OCI-LY1 (cell line): ENCODE data around the gene BLOC1S5.

ENCODE experiments used
- H2AFZ ChIP-seq: fragments of 200-600 bp; sonication (generic), shearing (Covaris generic); 2 replicates; pipeline ENCODE4 v1.6.0; 2014; ENCODE audit warnings: antibody characterized with exemption, mild to moderate bottlenecking, low read length
- H3F3A ChIP-seq: fragments of 200-600 bp; sonication (generic), shearing (Covaris generic); 2 replicates; pipeline ENCODE4 v1.6.0; 2014; ENCODE audit warnings: mild to moderate bottlenecking, antibody characterized with exemption, low read length, moderate library complexity; ENCODE audit not compliant: insufficient read depth
- H3K27ac ChIP-seq: fragments of 200-600 bp; sonication (generic); 2 replicates; pipeline ENCODE4 v1.5.1; 2014; ENCODE audit warnings: low read length, mixed run types, mild to moderate bottlenecking, low read depth; ENCODE audit not compliant: poor library complexity, severe bottlenecking
- H3K27me3 ChIP-seq: fragments of 200-600 bp; sonication (generic); 2 replicates; pipeline ENCODE4 v1.6.0; 2014; ENCODE audit warnings: antibody characterized with exemption, mild to moderate bottlenecking, low read length, moderate library complexity; ENCODE audit not compliant: insufficient read depth
- H3K36me3 ChIP-seq: fragments of 200-600 bp; sonication (generic); 2 replicates; pipeline ENCODE4 v1.6.1; 2014; ENCODE audit warnings: mild to moderate bottlenecking, antibody characterized with exemption, low read length, moderate library complexity, mixed read lengths; ENCODE audit not compliant: insufficient read depth
- H3K4me1 ChIP-seq: fragments of 200-600 bp; sonication (generic); 2 replicates; pipeline ENCODE4 v1.5.1; 2014; ENCODE audit warnings: mild to moderate bottlenecking, low read length, moderate library complexity; ENCODE audit not compliant: insufficient read depth, severe bottlenecking
- H3K4me2 ChIP-seq: fragments of 200-600 bp; sonication (generic), shearing (Covaris generic); 2 replicates; pipeline ENCODE4 v1.6.1; 2014; ENCODE audit warnings: low read length
- H3K4me3 ChIP-seq: fragments of 200-600 bp; sonication (generic); 2 replicates; pipeline ENCODE4 v1.5.1; 2014; ENCODE audit warnings: low read length, low read depth, mild to moderate bottlenecking, mixed read lengths; ENCODE audit not compliant: poor library complexity, severe bottlenecking
- H3K79me2 ChIP-seq: fragments of 200-600 bp; shearing (Covaris generic); 2 replicates; pipeline ENCODE4 v1.6.1; 2016; ENCODE audit warnings: mixed run types, low read length, mixed read lengths; ENCODE audit not compliant: insufficient read depth
- H3K9ac ChIP-seq: fragments of 200-600 bp; sonication (generic), shearing (Covaris generic); 2 replicates; pipeline ENCODE4 v1.6.1; 2014; ENCODE audit warnings: mild to moderate bottlenecking, low read length, mixed read lengths
- H3K9me2 ChIP-seq: fragments of 200-600 bp; sonication (generic), shearing (Covaris generic); 2 replicates; pipeline ENCODE4 v1.6.1; 2014; ENCODE audit warnings: low read depth, mild to moderate bottlenecking, low read length, mixed read lengths
- H3K9me3 ChIP-seq: fragments of 200-600 bp; shearing (Covaris generic); 2 replicates; pipeline ENCODE4 v1.6.1; 2014; ENCODE audit warnings: low read length, mixed read lengths
- H4K20me1 ChIP-seq: fragments of 200-600 bp; sonication (generic), shearing (Covaris generic); 2 replicates; pipeline ENCODE4 v1.6.0; 2016; ENCODE audit warnings: mild to moderate bottlenecking, low read length; ENCODE audit not compliant: insufficient read depth
- EZH2 ChIP-seq: fragments of 200-600 bp; sonication (generic), shearing (Covaris generic); IDR thresholded peaks from 2 replicates; pipeline ENCODE4 v1.8.0; 2017; ENCODE audit warnings: borderline replicate concordance, mixed run types, mild to moderate bottlenecking, antibody characterized with exemption, low read length, moderate library complexity, mixed read lengths
- TF ChIP-seq, protein P1 (sequence below): fragments of 200-600 bp; sonication (generic), shearing (Covaris generic); IDR thresholded peaks from 2 replicates; pipeline ENCODE4 v1.5.1; 2017; ENCODE audit warnings: mild to moderate bottlenecking, antibody characterized with exemption, low read length, moderate library complexity, mixed read lengths

BLOC1S5 gene

DNA sequence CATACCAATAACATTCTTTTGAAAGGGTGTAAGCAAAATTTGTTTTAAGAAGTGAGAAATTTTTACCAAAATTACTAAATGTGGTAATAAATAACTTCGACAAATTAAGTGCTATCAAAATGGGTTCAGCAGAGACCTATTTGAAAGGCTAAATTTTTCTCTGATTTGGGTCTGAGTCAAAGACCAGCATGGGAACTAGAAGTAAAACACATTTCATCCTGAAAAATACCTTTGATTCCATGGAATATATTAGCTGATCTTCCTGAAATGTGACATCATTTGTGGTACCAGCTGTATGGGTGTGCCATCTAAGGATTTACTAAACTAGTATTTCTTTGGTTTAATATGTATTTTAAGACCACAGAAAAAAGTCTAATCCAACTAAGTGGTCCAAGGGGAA is 63.6 kb downstream of the BLOC1S5 start:
- H3K27me3 ChIP-seq = no peaks in the 10 kb centered on the region
- no peaks in the 10 kb centered on the region for H3K79me2 ChIP-seq
- H2AFZ ChIP-seq = no peak overlapping the region
- TF ChIP-seq, protein P1, sequence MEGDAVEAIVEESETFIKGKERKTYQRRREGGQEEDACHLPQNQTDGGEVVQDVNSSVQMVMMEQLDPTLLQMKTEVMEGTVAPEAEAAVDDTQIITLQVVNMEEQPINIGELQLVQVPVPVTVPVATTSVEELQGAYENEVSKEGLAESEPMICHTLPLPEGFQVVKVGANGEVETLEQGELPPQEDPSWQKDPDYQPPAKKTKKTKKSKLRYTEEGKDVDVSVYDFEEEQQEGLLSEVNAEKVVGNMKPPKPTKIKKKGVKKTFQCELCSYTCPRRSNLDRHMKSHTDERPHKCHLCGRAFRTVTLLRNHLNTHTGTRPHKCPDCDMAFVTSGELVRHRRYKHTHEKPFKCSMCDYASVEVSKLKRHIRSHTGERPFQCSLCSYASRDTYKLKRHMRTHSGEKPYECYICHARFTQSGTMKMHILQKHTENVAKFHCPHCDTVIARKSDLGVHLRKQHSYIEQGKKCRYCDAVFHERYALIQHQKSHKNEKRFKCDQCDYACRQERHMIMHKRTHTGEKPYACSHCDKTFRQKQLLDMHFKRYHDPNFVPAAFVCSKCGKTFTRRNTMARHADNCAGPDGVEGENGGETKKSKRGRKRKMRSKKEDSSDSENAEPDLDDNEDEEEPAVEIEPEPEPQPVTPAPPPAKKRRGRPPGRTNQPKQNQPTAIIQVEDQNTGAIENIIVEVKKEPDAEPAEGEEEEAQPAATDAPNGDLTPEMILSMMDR = no peak
- TF ChIP-seq EZH2 = no peak
- no peaks in the 10 kb centered on the region for H3F3A ChIP-seq
- peaks cover 7% of the 10 kb centered on the region for H3K4me1 ChIP-seq
- no peaks in the 10 kb centered on the region for H3K36me3 ChIP-seq
- H3K9ac ChIP-seq = no peak overlapping the region
- H3K4me2 ChIP-seq = no peak overlapping the region
- no peak overlapping the region for H3K4me3 ChIP-seq
- no peaks in the 10 kb centered on the region for H4K20me1 ChIP-seq
- no peak overlapping the region for H3K27ac ChIP-seq
- H3K9me2 ChIP-seq = no peaks in the 10 kb centered on the region
- no peaks in the 10 kb centered on the region for H3K9me3 ChIP-seq

DNA sequence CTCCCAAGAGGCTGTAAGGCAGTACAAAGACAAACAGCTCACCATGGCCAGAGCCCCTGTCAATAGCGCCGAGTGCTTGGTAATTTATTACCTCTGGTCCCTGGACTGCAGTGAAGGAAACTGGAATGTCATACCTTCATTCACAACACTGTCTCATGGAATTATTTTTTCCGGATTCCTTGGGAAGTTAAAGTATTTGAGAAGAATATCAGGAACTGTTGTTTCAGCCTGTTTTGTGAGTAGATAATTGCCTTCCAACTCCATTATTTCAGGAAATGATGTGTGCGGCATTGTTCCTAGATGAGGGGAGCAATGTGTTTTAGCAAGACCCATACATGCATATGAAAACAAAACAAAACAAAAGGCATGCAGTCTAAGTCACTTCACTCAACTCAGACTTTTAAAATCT is 64.0 kb downstream of the BLOC1S5 start:
- Histone ChIP-seq H3K9me3 (no peaks in the 10 kb centered on the region), H3K36me3 (no peaks in the 10 kb centered on the region), H3K4me1 (peaks cover 2% of the 10 kb centered on the region), H3K9ac (no peak overlapping the region), H3K27me3 (no peaks in the 10 kb centered on the region), H3K27ac (no peak overlapping the region), H3F3A (no peaks in the 10 kb centered on the region), H3K4me3 (no peak overlapping the region), H3K79me2 (no peaks in the 10 kb centered on the region), H3K9me2 (no peaks in the 10 kb centered on the region), H2AFZ (no peak overlapping the region), H3K4me2 (no peak overlapping the region), H4K20me1 (no peaks in the 10 kb centered on the region)
- TF ChIP-seq, protein P1 = no peak
- no peak for TF ChIP-seq EZH2

DNA sequence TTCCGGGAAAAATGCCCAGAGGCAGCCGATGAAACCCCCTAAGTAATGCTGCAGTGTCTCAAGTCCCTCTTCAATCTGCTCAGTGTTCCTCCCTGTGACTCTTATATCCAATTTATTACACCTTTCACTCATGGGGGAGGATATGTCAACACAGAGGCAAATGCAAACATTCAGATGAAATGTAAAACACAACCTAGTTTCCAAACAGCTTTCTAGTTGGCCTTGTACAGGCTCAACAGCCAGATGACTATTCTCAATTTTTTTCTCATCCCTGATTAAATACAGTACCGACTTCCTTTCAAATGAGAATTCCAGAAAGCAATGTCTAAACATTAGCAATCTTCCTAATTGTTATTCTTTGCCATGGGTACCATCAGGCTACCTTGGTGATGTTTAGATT is 65.0 kb downstream of the BLOC1S5 start:
- Histone ChIP-seq H3K4me2 (no peak overlapping the region), H3K9ac (no peak overlapping the region), H2AFZ (no peak overlapping the region), H3K79me2 (no peaks in the 10 kb centered on the region), H3K27me3 (no peaks in the 10 kb centered on the region), H3K9me3 (no peaks in the 10 kb centered on the region), H3K4me1 (no peaks in the 10 kb centered on the region), H3F3A (no peaks in the 10 kb centered on the region), H3K4me3 (no peak overlapping the region), H3K9me2 (no peaks in the 10 kb centered on the region), H4K20me1 (no peaks in the 10 kb centered on the region), H3K27ac (no peak overlapping the region), H3K36me3 (no peaks in the 10 kb centered on the region)
- TF ChIP-seq EZH2 = no peak
- TF ChIP-seq, protein P1 = no peak
